ENCODE results near the gene CHMP4B.

The CHMP4B gene

DNA sequence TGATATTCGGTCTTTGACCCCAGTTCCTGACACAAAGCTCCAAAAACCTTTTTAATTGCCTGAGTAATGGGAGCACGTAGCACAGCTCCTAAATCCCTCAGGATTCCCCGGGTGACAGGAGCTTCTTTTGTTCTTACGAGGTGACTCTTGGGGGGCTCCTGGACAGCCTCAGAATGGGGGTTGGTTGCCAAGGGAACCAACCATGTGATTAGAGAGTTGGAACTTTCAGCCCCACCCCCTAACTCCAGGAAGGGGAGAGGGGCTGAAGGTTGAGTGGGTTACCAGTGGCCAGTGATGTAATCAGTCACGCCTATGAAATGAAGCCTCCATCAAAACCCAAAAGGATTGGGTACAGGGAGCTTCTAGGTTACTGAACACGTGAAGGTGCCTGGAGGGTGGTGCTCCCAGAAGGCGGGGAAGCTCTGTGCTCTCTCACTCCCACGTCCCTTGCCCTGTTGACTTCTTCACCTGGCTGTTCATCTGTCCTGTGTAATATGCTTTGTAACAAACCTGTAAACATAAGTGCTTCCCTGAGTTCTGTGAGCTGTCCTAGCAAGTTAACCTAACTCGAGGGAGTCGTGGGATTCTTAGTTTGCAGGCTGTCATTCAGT, 89.5 kb downstream of the CHMP4B start:
- DNase-seq (ENCODE audit: low spot score): no peak

DNA sequence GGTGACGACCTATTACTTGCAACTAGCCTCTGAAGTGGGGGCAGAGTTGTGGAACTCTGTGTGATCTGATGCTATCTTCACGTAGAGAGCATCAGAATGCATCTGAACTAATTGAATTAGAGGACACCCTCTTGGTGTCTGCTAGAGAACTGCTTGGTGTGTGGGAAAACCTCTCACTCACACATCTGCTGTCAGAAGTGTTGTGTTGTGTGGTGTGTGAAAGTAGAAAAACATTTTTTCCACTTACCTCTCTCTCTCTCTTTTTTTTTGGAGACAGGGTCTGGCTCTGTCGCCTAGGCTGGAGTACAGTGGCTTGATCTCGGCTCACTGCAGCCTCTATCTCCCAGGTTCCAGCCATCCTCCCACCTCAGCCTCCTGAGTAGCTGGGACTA, 90.0 kb downstream of the CHMP4B start:
- DNase-seq (ENCODE audit: low spot score): no peak

DNA sequence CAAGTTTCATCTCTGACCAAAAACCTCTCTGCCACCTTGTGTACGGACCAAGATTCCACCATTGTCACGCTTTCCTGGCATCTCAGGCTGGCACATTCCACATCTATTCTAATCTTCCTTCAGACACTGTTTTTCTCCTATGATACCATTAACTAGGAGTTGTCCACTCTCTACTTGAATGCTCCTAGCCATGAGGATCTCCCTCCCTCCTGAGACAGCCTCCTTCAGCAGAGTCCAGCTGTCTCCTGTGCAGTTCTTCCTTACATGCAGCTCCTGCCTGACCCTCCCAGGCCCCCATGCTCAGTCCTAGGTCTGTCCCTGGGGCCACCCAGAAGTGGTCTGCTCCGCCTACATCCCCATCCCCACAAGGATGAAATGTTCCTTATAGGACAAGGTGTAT, 90.9 kb downstream of the CHMP4B start:
- DNase-seq (ENCODE audit: low spot score): no peak
